Non-pigmented ciliary epithelial cell (primary cell): ENCODE results near the gene ZKSCAN1.

Experiments used
- DNase-seq: peaks from one replicate; pipeline ENCODE4 v3.0.0-alpha.2; 2010; ENCODE audit warnings: low read depth

The ZKSCAN1 gene

GRCh38 chr7:100038326-100038725, 22.9 kb downstream of the ZKSCAN1 start:
- DNase-seq = no peak

GRCh38 chr7:100040575-100040974, 25.2 kb downstream of the ZKSCAN1 start:
- DNase-seq = no peak

DNA sequence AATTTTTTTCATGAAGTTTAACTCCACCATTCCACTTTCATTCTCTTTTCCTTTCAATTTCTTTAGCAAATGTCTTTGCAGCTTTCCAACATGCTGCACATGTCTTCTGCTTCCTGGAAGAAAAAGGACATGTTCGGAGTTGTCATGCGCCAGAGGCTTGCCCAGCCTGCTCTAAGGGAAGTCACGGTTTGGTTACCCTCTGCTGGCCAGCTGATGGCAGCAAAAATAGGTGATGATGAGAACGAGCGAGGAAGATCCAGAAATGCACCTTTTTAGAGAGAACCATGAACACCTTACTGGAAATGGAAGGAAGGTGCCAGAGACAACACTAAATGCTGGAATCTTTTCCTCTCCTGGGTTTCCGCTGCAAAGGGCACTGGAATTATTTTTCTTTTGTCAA, 29.3 kb downstream of the ZKSCAN1 start:
- DNase-seq = no peak

DNA sequence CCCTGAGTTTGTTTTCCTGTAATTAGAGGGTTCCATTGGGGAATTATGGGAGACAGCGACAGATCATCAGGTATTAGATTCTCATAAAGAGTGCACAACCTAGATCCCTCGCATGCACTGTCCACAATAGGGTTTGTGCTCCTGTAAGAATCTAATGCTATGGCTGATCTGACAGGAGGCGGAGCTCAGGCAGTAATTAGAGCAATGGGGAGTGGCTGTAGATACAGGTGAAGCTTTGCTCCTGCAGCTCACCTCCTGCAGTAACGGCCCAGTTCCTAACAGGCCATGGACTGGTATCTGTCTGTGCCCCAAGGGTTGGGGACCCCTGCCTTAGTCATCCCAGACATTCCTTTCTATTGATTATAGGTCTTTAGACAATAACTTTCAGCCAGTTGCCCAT, 33.3 kb downstream of the ZKSCAN1 start:
- no peak for DNase-seq

- DNase-seq = peak; percentile 46
Observed at GRCh38 chr7:100049441-100050291, 34.3 kb downstream of the ZKSCAN1 start, which contains the start of gene ZSCAN21. Gene ZSCAN21 (plus strand): TSS chr7:100049774. CDS start chr7:100057007, 7,233 bp downstream.

DNA sequence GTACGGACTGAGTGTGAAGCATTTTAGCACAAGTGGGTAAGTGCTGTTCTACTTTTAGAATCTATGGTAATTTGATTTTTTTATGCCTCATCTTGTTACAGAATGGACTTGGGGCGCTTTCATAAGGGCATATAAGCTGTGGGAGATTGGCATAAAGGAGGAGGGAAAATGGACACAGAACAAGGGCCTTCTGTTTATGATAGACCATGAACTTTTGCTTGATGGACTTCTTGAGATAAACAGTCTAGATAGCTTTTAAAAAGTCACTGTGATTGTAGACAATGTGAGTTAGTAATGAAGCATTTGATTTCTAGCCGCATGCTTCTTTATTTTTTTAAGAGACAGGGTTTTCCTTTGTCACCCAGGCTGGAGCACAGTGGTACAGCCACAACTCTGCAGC, 36.2 kb downstream of the ZKSCAN1 start:
- no peak for DNase-seq

DNA sequence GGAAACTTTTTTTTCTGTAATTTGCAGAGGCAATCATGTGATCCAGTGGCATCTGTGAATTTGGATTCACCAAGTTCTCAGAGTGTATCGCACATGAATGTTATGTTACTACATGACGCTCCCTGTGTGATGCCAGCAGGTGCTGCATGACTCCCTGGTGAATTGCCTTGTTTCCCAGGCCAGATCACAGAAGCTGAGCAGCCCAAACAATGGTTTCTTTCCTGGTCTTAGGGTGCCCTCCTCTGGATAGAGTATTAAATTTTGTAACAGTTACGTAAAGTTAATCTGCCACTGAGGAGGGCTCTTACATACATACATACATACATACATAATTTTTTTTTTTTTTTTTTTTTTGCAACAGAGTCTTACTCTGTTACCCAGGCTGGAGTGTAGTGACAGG, 37.8 kb downstream of the ZKSCAN1 start:
- no peak for DNase-seq

DNA sequence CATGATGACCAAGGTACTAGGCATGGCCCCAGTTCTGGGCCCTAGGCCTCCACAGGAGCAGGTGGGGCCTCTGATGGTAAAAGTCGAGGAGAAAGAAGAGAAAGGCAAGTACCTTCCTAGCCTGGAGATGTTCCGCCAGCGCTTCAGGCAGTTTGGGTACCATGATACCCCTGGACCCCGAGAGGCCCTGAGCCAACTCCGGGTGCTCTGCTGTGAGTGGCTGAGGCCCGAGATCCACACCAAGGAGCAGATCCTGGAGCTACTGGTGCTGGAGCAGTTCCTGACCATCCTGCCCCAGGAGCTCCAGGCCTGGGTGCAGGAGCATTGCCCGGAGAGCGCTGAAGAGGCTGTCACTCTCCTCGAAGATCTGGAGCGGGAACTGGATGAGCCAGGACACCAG, 41.6 kb downstream of the ZKSCAN1 start:
- DNase-seq = no peak

GRCh38 chr7:100059251-100059739, 43.9 kb downstream of the ZKSCAN1 start:
- DNase-seq = no peak

DNA sequence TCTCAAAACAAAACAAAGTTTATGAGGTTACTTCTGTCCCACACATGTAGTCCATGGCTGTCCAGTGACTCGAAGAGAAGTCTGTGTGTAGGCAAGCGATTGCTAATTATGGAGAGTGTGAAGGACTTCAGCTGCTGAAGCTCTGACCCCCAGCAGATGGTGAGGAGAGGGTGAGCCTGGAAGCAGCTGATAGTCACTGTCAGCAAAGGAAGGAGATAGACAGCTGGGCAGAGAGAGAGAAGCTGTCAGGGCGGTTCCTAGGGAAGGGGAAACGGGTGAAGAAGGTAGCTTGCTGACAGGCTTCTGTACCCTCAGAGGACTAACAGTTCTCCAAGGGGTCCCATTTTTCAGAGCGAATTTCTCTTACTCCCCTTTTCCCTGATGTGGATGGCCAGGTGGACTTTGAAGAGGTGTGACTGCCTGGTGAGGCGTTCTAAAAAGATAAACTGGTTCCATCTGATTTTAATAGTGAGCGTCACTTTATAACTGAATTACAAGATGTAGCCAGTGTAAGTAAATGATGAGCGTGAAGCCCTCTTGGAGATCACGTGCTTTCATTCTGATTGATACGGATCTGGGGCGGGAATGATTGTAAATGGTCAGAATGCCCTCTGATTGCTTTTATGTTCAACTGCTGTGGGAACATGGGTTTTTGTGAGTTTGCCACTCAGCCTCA, 46.3 kb downstream of the ZKSCAN1 start:
- no peak for DNase-seq

GRCh38 chr7:100063376-100063775, 48.0 kb downstream of the ZKSCAN1 start:
- DNase-seq = no peak

DNA sequence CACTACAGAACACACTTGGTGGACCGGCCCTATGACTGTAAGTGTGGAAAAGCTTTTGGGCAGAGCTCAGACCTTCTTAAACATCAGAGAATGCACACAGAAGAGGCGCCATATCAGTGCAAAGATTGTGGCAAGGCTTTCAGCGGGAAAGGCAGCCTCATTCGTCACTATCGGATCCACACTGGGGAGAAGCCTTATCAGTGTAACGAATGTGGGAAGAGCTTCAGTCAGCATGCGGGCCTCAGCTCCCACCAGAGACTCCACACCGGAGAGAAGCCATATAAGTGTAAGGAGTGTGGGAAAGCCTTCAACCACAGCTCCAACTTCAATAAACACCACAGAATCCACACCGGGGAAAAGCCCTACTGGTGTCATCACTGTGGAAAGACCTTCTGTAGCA, 48.8 kb downstream of the ZKSCAN1 start:
- DNase-seq = no peak

DNA sequence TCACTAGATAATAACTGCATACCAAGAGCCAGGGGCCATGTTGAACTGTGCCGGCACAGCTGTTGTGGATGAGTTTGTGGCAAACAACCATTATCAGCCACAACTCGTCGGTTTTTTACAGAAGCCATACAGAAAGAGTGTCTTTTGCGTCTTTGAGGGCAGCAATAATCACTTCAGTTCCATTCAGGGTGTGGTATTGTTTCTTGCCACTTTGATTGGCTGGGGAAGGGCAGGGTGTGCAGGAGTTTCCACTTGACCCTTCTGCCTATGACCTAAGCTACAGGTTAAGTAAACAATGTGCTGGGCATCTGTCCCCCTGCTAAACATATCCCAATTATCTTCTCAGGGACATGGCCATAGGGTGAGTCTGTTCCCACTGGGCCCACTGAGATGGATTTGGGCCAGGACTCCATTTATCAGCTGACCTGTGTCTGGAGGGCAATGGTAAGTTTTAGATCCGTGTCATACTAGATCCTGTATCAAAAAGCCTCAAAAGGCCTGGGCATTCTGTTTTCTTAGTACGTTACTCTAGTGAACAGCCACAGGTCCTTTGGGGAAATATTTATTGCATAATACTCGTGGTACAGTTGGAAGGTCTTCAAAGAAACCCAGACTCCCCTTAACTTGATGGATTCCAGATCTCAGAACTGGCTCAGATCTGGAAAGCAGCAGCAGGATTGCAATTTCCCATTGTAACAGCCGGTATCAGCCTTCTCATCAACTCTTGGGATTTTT, 50.2 kb downstream of the ZKSCAN1 start:
- DNase-seq = no peak

DNA sequence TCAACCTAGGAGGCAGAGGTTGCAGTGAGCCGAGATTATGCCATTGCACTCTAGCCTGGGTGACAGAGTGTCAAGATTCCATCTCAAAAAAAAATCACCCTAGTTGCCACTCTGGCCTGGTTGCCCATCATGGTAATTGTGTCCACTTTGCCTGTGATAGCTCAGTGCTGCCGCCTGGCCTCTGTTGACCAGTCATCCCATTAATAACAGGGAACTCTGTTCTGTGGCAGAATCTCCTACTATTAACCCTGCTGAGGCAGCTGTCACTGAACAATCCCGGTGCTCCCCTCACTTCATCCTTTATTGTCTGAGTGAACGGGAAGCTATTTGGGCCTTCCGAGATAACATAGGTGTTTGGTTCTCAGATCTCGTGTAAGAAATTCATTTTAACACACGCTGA, 51.6 kb downstream of the ZKSCAN1 start:
- no peak for DNase-seq

DNA sequence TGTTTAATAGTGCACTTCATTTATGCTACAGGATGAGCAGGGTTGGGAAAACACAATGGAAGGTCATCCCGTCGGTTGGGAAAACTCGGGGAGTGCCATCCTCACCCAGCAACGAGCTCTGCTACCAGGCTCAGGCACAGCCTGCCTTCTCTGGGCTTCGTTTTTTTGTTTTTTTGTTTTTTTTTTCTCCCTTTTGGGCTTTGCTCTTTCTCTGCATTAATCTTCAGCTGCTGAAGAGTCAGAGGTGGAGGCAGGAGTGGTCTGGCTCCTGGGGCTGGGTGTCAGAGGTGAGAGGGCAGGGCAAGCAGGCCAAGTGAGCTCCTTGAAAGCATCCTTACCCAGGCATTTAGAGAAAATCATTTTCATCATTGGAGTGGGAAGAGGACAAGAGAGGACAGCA, 54.6 kb downstream of the ZKSCAN1 start:
- DNase-seq = no peak

GRCh38 chr7:100071018-100071723, 55.8 kb downstream of the ZKSCAN1 start:
- DNase-seq = no peak

DNA sequence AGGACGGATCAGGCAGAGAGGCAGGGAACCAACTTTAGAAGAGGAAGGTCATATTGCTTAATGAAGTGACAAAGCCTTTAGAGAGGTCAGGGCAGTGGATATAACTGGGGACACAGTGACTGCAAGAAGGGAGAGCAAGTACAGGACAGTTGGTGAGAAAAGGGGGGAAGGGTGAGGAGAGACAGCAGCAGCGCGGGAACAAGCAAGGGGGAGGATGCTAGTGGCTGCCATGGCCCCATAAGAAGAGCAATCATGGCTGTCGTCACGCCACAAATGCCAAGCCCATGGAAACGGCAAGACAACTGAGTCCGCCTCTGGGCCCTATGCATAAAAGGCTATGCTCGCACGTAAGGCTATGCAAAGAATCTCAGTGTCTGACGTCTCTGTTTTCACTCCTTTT, 57.1 kb downstream of the ZKSCAN1 start:
- DNase-seq = no peak

GRCh38 chr7:100074841-100075240, 59.4 kb downstream of the ZKSCAN1 start:
- DNase-seq = no peak

- DNase-seq = no peak
Observed at GRCh38 chr7:100075418-100075817, 60.0 kb downstream of the ZKSCAN1 start.

- no peak for DNase-seq
Observed at GRCh38 chr7:100077205-100077604, 61.8 kb downstream of the ZKSCAN1 start.

DNA sequence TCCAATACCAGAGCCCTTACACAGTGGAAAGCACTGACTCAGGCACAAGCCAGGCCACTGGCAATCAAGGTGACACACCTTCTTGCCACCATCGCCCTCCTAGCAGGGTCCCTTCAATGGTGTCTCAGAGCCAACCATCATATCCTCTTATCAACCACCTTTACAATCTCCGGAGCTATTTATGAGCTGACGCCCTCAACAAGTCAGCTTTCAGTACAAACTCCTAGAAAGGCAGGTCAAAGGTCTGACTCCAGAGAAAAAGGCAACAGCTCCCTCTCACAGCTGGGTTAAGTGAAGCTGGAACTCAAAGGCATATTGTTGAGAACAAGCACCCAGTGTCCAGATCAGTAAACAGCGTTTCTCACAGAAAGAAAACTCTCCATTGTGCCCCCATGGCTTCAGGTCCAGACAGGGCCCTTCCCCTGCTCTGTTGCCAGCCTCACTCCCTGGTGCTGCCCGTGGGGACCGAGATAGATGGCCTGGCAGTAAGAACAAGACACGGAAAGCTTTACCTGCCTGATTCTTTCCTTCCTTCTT, 63.7 kb downstream of the ZKSCAN1 start:
- no peak for DNase-seq
